Measurements from ENCODE around the gene ATP9A.

GRCh38 chr20:51650685-51651134, 117.5 kb downstream of the ATP9A start:
- TF ChIP-seq CTCF (IDR thresholded peaks at IDR 0.05) (no peak), EZH2phosphoT487 (IDR thresholded peaks at IDR 0.05) (no peak), EZH2 (IDR thresholded peaks at IDR 0.05) (no peak)

All from neural progenitor cell (in vitro differentiated cells).